Measurements from ENCODE around the gene NEDD4L.

GRCh38 chr18:58180738-58181353 is 136.8 kb downstream of the NEDD4L start:
- TF ChIP-seq POLR2A (IDR thresholded peaks at IDR 0.05) = no peak
- TF ChIP-seq CTCF (IDR thresholded peaks at IDR 0.05) = peak; percentile 51 to 72
